ENCODE data around the gene ERC2. TPM values are rescaled to one million over a fixed set of nuclear protein-coding genes. Genes with fewer than 3 reads are reported as not detected.

Gene ERC2
- polyA plus RNA-seq, 2 of the 4 experiments (the other 2 are of a cell fraction) = 0.16 TPM; not detected in 1

- 28% methylated on average over 5 of the region's 5 CpGs for WGBS (ENCODE audit: missing lambda C conversion rate)
- Histone ChIP-seq H3K4me1 (peaks cover 26% of the 10 kb centered on the region), H3K4me2 (peak overlapping the region; percentile 68), H3K4me3 (no peak overlapping the region), H3K27ac (peak overlapping the region; percentile 51 to 53; a peak in 3 of 6 replicates), H3K9me3 (no peaks in the 10 kb centered on the region)
- POLR2A ChIA-PET = no interaction called here
- ATAC-seq (peak; percentile 73 to 82; a peak in 5 of 6 replicates), DNase-seq (ENCODE audit: low read depth in 1 of 2, low spot score in 1 of 2) (peak; percentile 26 to 40), FAIRE-seq (no peak)
- TF ChIP-seq FOSL2 (IDR thresholded peaks at IDR 0.05) = peak; percentile 33; the same call in 1 of the 2 replicates
- peak; percentile 66 for TF ChIP-seq FOSL2 (CRISPR knock-in tag; IDR thresholded peaks at IDR 0.05)
- peak; percentile 23; the same call in 1 of the 2 replicates for TF ChIP-seq JUNB (IDR thresholded peaks at IDR 0.05)
- no peak for TF ChIP-seq TFCP2L1 (CRISPR knock-in tag; IDR thresholded peaks at IDR 0.05)
- CTCF ChIA-PET = interaction anchor here (1.7 kb wide), 1 partner anchor 126 kb away, joined by 3 read pairs; no protein-coding TSS in a partner anchor
Measured at GRCh38 chr3:56125358-56126005, 342.8 kb downstream of the ERC2 start.

GRCh38 chr3:56124546-56124945, 343.7 kb downstream of the ERC2 start:
- Histone ChIP-seq H3K9me3 (no peaks in the 10 kb centered on the region), H3K4me2 (no peak overlapping the region), H3K4me3 (no peak overlapping the region), H3K27ac (0 out of 6 replicates have a peak overlapping the region, but pooled peaks of 1 of the 2 experiments have one; percentile 31), H3K4me1 (peaks cover 31% of the 10 kb centered on the region)
- no peak for FAIRE-seq
- WGBS (ENCODE audit: missing lambda C conversion rate) = 82% methylated on average over 1 of the region's 1 CpG
- ChIA-PET POLR2A (no interaction called here), CTCF (interaction anchor here (1.7 kb wide), 1 partner anchor 127 kb away, joined by 3 read pairs; no protein-coding TSS in a partner anchor)
- no peak for DNase-seq (ENCODE audit: low read depth in 1 of 2, low spot score in 1 of 2)
- ATAC-seq = no peak
- TF ChIP-seq ZNF302 (CRISPR knock-in tag; IDR thresholded peaks at IDR 0.05) (no peak), MAFK (IDR thresholded peaks at IDR 0.05; ENCODE audit: partially characterized antibody) (no peak), HMGXB4 (CRISPR knock-in tag; IDR thresholded peaks at IDR 0.05; ENCODE audit: borderline replicate concordance) (no peak), USF2 (IDR thresholded peaks at IDR 0.05) (no peak), HES2 (IDR thresholded peaks at IDR 0.05) (no peak), FOXS1 (CRISPR knock-in tag; IDR thresholded peaks at IDR 0.05) (no peak), E2F6 (IDR thresholded peaks at IDR 0.05; ENCODE audit: borderline replicate concordance, low read depth) (no peak), NR3C1 (IDR thresholded peaks at IDR 0.05) (no peak), RAD21 (conservative IDR thresholded peaks at IDR 0.05 in 1 of 2, IDR thresholded peaks at IDR 0.05 in 1 of 2) (no peak), MAZ (IDR thresholded peaks at IDR 0.05; ENCODE audit: borderline replicate concordance, low read depth, low read length) (no peak), HOXA7 (CRISPR knock-in tag; IDR thresholded peaks at IDR 0.05) (no peak), ZSCAN20 (CRISPR knock-in tag; IDR thresholded peaks at IDR 0.05) (no peak), CBX8 (IDR thresholded peaks at IDR 0.05) (no peak), ZC3H11A (IDR thresholded peaks at IDR 0.05) (no peak), GATA3 (IDR thresholded peaks at IDR 0.05; ENCODE audit: borderline replicate concordance) (no peak), NFE2L2 (conservative IDR thresholded peaks at IDR 0.05; ENCODE audit: low read length) (no peak), ELK1 (IDR thresholded peaks at IDR 0.05; ENCODE audit: low read depth, low read length) (no peak), RCOR1 (IDR thresholded peaks at IDR 0.05; ENCODE audit: low read depth, low read length) (no peak), REST (IDR thresholded peaks at IDR 0.05) (no peak)
